ENCODE data around the gene GIPC3.
"Not testable (repeated sequence)": the region's sequence is repeated elsewhere in the genome, so short reads cannot be mapped to it uniquely, and the experiment has no call there.

The GIPC3 gene

GRCh38 chr19:3577723-3578344 is 7.4 kb upstream of the GIPC3 start:
- Histone ChIP-seq H3K4me3 (ENCODE audit: control insufficient read depth in 1 of 7, extremely low read depth in 1 of 7, insufficient read depth in 4 of 7, low read depth in 2 of 7, low read length in 6 of 7) (no peak overlapping the region), H3K4me1 (ENCODE audit: control extremely low read depth in 1 of 4, control insufficient read depth in 4 of 4, insufficient read depth in 4 of 4, low read length in 3 of 4) (peaks cover 0 to 24% (median 12%) of the 10 kb centered on the region in 4 experiments), H3K9me3 (ENCODE audit: control extremely low read depth in 1 of 5, control insufficient read depth in 4 of 5, insufficient read depth in 2 of 5, low read depth in 1 of 5, low read length in 4 of 5) (no peaks in the 10 kb centered on the region), H3K27me3 (replicated peaks in 2 of 5; ENCODE audit: control insufficient read depth in 4 of 5, insufficient read depth in 5 of 5, low read length in 4 of 5) (no peaks in the 10 kb centered on the region), H3K36me3 (ENCODE audit: control insufficient read depth in 4 of 4, insufficient read depth in 4 of 4, low read length in 3 of 4) (peaks cover 0 to 30% (median 9%) of the 10 kb centered on the region in 4 experiments), H3K27ac (ENCODE audit: insufficient read depth in 1 of 2, low read depth in 1 of 2, low read length in 2 of 2, poor library complexity in 1 of 2, severe bottlenecking in 2 of 2) (no peak overlapping the region)
- DNase-seq, result no peak
- 98% methylated on average over 57 of the region's 60 CpGs for WGBS (ENCODE audit: insufficient coverage)
- CTCF ChIA-PET, result interaction anchor here (0.9 to 2.0 kb wide), 2 partner anchors 8 to 11 kb away, joined by 4 to 5 read pairs; partner anchors contain the start of gene GIPC3
- POLR2A ChIA-PET, result no interaction called here

DNA sequence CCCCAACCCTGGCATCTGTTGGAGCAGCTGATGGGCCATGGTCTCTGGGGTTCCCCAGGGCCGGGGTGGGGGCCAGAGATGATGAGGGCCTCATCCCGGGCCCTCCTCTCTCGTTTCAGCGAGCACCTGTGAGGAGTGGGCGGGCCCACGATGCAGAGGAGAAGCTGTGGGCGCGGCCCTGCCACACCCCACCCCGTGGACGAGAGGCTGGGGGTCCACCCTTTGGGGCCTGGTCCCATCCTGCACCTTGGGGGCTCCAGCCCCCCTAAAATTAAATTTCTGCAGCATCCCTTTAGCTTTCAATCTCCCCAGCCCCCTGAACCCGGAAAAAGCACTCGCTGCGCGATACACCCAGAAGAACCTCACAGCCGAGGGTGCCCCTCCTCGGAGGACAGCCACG is 6.9 kb upstream of the GIPC3 start:
- H3K27me3 ChIP-seq (replicated peaks in 2 of 5; ENCODE audit: control insufficient read depth in 4 of 5, insufficient read depth in 5 of 5, low read length in 4 of 5), result no peaks in the 10 kb centered on the region
- 89% methylated on average over 16 of the region's 17 CpGs for WGBS (ENCODE audit: insufficient coverage)
- no peak for DNase-seq
- ChIA-PET CTCF (interaction anchor here (0.9 kb wide), 1 partner anchor 10 kb away, joined by 4 read pairs; no protein-coding TSS in a partner anchor), POLR2A (no interaction called here)
- no peak overlapping the region for H3K4me3 ChIP-seq (ENCODE audit: control insufficient read depth in 1 of 7, extremely low read depth in 1 of 7, insufficient read depth in 4 of 7, low read depth in 2 of 7, low read length in 6 of 7)
- peaks cover 0 to 20% (median 9%) of the 10 kb centered on the region in 4 experiments for H3K4me1 ChIP-seq (ENCODE audit: control extremely low read depth in 1 of 4, control insufficient read depth in 4 of 4, insufficient read depth in 4 of 4, low read length in 3 of 4)
- no peaks in the 10 kb centered on the region for H3K9me3 ChIP-seq (ENCODE audit: control extremely low read depth in 1 of 5, control insufficient read depth in 4 of 5, insufficient read depth in 2 of 5, low read depth in 1 of 5, low read length in 4 of 5)
- peaks cover 0 to 30% (median 9%) of the 10 kb centered on the region in 4 experiments for H3K36me3 ChIP-seq (ENCODE audit: control insufficient read depth in 4 of 4, insufficient read depth in 4 of 4, low read length in 3 of 4)
- no peak overlapping the region for H3K27ac ChIP-seq (ENCODE audit: insufficient read depth in 1 of 2, low read depth in 1 of 2, low read length in 2 of 2, poor library complexity in 1 of 2, severe bottlenecking in 2 of 2)

DNA sequence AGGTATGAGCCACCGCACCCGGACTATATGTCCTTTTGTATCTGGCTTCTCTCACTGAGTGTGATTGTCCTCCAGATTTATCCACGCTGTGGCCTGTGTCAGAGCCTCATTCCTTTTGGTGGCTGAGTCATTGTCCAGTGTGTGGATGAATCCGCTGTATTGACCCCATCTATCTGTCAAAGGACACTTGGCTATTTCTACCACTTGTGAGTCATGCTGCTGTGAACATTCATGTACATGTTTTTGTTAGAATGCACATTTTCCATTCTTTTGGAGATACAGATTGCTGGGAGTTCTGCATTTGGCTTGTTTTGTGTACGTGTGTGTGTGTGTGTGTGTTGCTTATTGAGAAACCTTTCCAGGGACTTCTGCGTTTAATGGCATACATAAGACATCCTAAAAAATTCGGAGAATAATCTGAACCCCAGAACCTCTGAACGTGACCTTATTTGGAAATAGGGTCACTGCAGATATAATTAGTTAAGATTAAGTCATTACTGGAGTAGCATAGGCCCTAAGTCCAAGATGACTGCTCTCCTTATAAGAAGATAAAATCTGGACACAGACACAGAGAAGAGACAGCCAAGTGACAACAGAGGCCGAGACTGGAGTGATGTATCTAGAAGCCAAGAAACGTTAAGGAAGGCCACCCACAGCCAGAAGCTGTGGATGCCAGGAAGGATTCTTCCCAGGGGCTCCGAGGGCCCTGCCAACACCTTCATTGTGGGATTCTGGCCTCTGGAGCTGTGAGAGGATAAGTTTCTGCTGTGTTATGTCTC is 4.9 kb upstream of the GIPC3 start:
- ChIA-PET CTCF (no interaction called here), POLR2A (no interaction called here)
- Histone ChIP-seq H3K36me3 (ENCODE audit: control insufficient read depth in 4 of 4, insufficient read depth in 4 of 4, low read length in 3 of 4) (peaks cover 0 to 23% (median 9%) of the 10 kb centered on the region in 4 experiments), H3K4me3 (ENCODE audit: control insufficient read depth in 1 of 7, extremely low read depth in 1 of 7, insufficient read depth in 4 of 7, low read depth in 2 of 7, low read length in 6 of 7) (no peak overlapping the region), H3K4me1 (ENCODE audit: control extremely low read depth in 1 of 4, control insufficient read depth in 4 of 4, insufficient read depth in 4 of 4, low read length in 3 of 4) (peaks cover 0 to 19% (median 5%) of the 10 kb centered on the region in 4 experiments), H3K9me3 (ENCODE audit: control extremely low read depth in 1 of 5, control insufficient read depth in 4 of 5, insufficient read depth in 2 of 5, low read depth in 1 of 5, low read length in 4 of 5) (no peaks in the 10 kb centered on the region), H3K27ac (ENCODE audit: insufficient read depth in 1 of 2, low read depth in 1 of 2, low read length in 2 of 2, poor library complexity in 1 of 2, severe bottlenecking in 2 of 2) (no peak overlapping the region), H3K27me3 (replicated peaks in 2 of 5; ENCODE audit: control insufficient read depth in 4 of 5, insufficient read depth in 5 of 5, low read length in 4 of 5) (no peaks in the 10 kb centered on the region)
- DNase-seq, result no peak
- 96% methylated on average over 8 of the region's 11 CpGs for WGBS (ENCODE audit: insufficient coverage)

DNA sequence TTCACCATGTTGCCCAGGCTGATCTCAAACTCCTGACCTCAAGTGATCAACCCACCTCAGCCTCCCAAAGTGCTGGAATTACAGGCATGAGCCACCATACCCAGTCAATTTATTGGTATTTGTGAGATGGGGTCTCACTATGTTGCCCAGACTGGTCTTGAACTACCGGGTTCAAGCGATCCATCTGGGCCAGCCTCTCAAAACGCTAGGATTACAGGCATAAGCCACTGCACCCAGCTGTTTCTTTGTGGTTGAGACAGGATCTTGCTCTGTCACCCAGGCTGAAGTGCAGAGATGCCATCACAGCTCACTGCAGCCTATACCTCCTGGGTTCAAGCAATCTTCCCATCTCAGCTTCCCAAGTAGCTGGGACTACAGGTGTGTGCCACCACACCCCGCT is 3.5 kb upstream of the GIPC3 start:
- 90% methylated on average over 4 of the region's 4 CpGs for WGBS (ENCODE audit: insufficient coverage)
- CTCF ChIA-PET, result interaction anchor here (1.8 to 1.9 kb wide), 2 partner anchors 9 to 22 kb away, joined by 5 to 8 read pairs; no protein-coding TSS in a partner anchor
- Histone ChIP-seq H3K4me1 (ENCODE audit: control extremely low read depth in 1 of 4, control insufficient read depth in 4 of 4, insufficient read depth in 4 of 4, low read length in 3 of 4) (peaks cover 0 to 14% (median 9%) of the 10 kb centered on the region in 4 experiments), H3K36me3 (ENCODE audit: control insufficient read depth in 4 of 4, insufficient read depth in 4 of 4, low read length in 3 of 4) (peaks cover 0 to 12% (median 2%) of the 10 kb centered on the region in 4 experiments)
- not testable (repeated sequence) for H3K9me3 ChIP-seq (ENCODE audit: control extremely low read depth in 1 of 5, control insufficient read depth in 4 of 5, insufficient read depth in 2 of 5, low read depth in 1 of 5, low read length in 4 of 5); H3K27ac ChIP-seq (ENCODE audit: insufficient read depth in 1 of 2, low read depth in 1 of 2, low read length in 2 of 2, poor library complexity in 1 of 2, severe bottlenecking in 2 of 2); DNase-seq; H3K4me3 ChIP-seq (ENCODE audit: control insufficient read depth in 1 of 7, extremely low read depth in 1 of 7, insufficient read depth in 4 of 7, low read depth in 2 of 7, low read length in 6 of 7); H3K27me3 ChIP-seq (replicated peaks in 2 of 5; ENCODE audit: control insufficient read depth in 4 of 5, insufficient read depth in 5 of 5, low read length in 4 of 5)
- POLR2A ChIA-PET, result interaction anchor here (0.6 kb wide), 1 partner anchor 28 kb away, joined by 3 read pairs; no protein-coding TSS in a partner anchor

GRCh38 chr19:3584036-3584802 is 1.1 kb upstream of the GIPC3 start:
- not testable (repeated sequence) for H3K27ac ChIP-seq (ENCODE audit: insufficient read depth in 1 of 2, low read depth in 1 of 2, low read length in 2 of 2, poor library complexity in 1 of 2, severe bottlenecking in 2 of 2); H3K9me3 ChIP-seq (ENCODE audit: control extremely low read depth in 1 of 5, control insufficient read depth in 4 of 5, insufficient read depth in 2 of 5, low read depth in 1 of 5, low read length in 4 of 5); H3K36me3 ChIP-seq (ENCODE audit: control insufficient read depth in 4 of 4, insufficient read depth in 4 of 4, low read length in 3 of 4); H3K4me3 ChIP-seq (ENCODE audit: control insufficient read depth in 1 of 7, extremely low read depth in 1 of 7, insufficient read depth in 4 of 7, low read depth in 2 of 7, low read length in 6 of 7); DNase-seq; H3K27me3 ChIP-seq (replicated peaks in 2 of 5; ENCODE audit: control insufficient read depth in 4 of 5, insufficient read depth in 5 of 5, low read length in 4 of 5)
- WGBS (ENCODE audit: insufficient coverage), result 91% methylated on average over 10 of the region's 15 CpGs
- H3K4me1 ChIP-seq (ENCODE audit: control extremely low read depth in 1 of 4, control insufficient read depth in 4 of 4, insufficient read depth in 4 of 4, low read length in 3 of 4), result peaks cover 0 to 12% (median 9%) of the 10 kb centered on the region in 4 experiments
- ChIA-PET POLR2A (interaction anchor here (1.1 kb wide), 1 partner anchor 21 kb away, joined by 3 read pairs; no protein-coding TSS in a partner anchor), CTCF (interaction anchor here (1.2 to 9.4 kb wide), 6 partner anchors 10 to 41 kb away, joined by 4 to 91 read pairs (median 6); no protein-coding TSS in a partner anchor)

DNA sequence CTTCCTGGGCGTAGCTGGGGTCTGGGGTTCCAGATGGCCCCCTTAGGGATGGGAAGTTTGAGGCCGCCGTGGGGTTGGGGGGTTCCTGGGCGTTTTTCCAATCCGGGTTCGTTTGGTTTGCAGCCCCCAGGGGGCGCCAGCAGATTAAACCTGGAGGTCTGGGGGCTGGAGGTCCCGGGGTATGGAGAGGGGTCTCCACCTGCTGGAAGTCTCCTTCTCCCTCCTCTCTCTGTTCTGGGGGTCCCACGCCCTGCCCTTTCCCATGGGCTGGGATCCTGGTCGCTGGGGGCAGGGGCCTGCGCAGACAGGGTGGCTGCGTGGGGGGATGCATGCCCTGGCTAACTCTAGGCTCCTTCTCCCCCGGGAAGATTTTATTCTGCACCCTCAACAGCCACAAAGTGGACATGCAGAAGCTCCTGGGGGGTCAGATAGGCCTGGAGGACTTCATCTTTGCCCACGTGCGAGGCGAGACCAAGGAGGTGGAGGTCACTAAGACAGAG is 899 bp downstream of the GIPC3 start:
- 7% methylated on average over 8 of the region's 16 CpGs for WGBS (ENCODE audit: insufficient coverage)
- peak overlapping the region; percentile 44 to 74 (median 67) for H3K4me3 ChIP-seq (ENCODE audit: control insufficient read depth in 1 of 7, extremely low read depth in 1 of 7, insufficient read depth in 4 of 7, low read depth in 2 of 7, low read length in 6 of 7)
- H3K36me3 ChIP-seq (ENCODE audit: control insufficient read depth in 4 of 4, insufficient read depth in 4 of 4, low read length in 3 of 4), result no peaks in the 10 kb centered on the region

More for the DNA sequence above, 899 bp downstream of the GIPC3 start:
- ChIA-PET CTCF (interaction anchor here (0.9 to 9.4 kb wide), 15 partner anchors 9 to 104 kb away, joined by 3 to 91 read pairs (median 4); no protein-coding TSS in a partner anchor), POLR2A (no interaction called here)
- Histone ChIP-seq H3K27me3 (replicated peaks in 2 of 5; ENCODE audit: control insufficient read depth in 4 of 5, insufficient read depth in 5 of 5, low read length in 4 of 5) (no peaks in the 10 kb centered on the region), H3K9me3 (ENCODE audit: control extremely low read depth in 1 of 5, control insufficient read depth in 4 of 5, insufficient read depth in 2 of 5, low read depth in 1 of 5, low read length in 4 of 5) (no peaks in the 10 kb centered on the region), H3K4me1 (ENCODE audit: control extremely low read depth in 1 of 4, control insufficient read depth in 4 of 4, insufficient read depth in 4 of 4, low read length in 3 of 4) (peaks cover 0 to 9% (median 8%) of the 10 kb centered on the region in 4 experiments), H3K27ac (ENCODE audit: insufficient read depth in 1 of 2, low read depth in 1 of 2, low read length in 2 of 2, poor library complexity in 1 of 2, severe bottlenecking in 2 of 2) (no peak overlapping the region)
- DNase-seq, result peak in 2 of 3 donors; percentile 56 to 63

All from common myeloid progenitor, CD34-positive (primary cell).